ENCODE data around the gene LRRC8C. TPM values are rescaled to one million over a fixed set of nuclear protein-coding genes. Genes with fewer than 3 reads are reported as not detected.

LRRC8C gene
- total RNA-seq, 1 donor from 2014 or later, result 6.3 TPM

DNA sequence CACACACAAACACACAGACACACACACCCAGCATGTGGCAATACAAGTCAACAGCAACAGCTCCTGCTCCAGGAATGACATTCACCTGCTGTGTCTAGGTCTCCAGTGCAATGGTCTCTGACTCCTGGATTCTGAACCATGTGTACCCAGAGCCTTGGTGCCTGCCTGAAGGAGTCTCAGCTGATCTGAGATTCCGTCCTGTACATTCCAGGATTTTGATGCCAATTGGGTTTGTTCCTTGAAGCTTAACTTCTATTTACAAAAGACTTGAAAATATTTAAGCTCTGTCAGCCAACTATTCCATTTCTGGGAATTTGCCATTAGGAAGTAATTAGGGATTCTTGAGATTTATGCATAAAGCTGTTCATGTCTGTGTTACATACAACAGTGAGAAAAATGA is 102.6 kb downstream of the LRRC8C start:
- no peaks in the 10 kb centered on the region for H3K27me3 ChIP-seq (ENCODE audit: control insufficient read depth in 3 of 3, insufficient read depth in 3 of 3, low read length in 3 of 3)
- H3K9me3 ChIP-seq (ENCODE audit: control insufficient read depth in 3 of 3, low read length in 3 of 3), result no peaks in the 10 kb centered on the region
- H3K9ac ChIP-seq (ENCODE audit: low read depth in 1 of 3, low read length in 3 of 3), result no peak overlapping the region
- no peaks in the 10 kb centered on the region for H3K36me3 ChIP-seq (ENCODE audit: control insufficient read depth in 3 of 3, insufficient read depth in 3 of 3, low read length in 3 of 3)
- H3K4me3 ChIP-seq (ENCODE audit: low read length in 3 of 3), result no peak overlapping the region
- H3K4me1 ChIP-seq (ENCODE audit: control insufficient read depth in 3 of 3, insufficient read depth in 3 of 3, low read length in 3 of 3), result peaks cover 0 to 2% (median 0%) of the 10 kb centered on the region in 3 donors
- no peak overlapping the region for H3K27ac ChIP-seq (ENCODE audit: low read depth, low read length)

DNA sequence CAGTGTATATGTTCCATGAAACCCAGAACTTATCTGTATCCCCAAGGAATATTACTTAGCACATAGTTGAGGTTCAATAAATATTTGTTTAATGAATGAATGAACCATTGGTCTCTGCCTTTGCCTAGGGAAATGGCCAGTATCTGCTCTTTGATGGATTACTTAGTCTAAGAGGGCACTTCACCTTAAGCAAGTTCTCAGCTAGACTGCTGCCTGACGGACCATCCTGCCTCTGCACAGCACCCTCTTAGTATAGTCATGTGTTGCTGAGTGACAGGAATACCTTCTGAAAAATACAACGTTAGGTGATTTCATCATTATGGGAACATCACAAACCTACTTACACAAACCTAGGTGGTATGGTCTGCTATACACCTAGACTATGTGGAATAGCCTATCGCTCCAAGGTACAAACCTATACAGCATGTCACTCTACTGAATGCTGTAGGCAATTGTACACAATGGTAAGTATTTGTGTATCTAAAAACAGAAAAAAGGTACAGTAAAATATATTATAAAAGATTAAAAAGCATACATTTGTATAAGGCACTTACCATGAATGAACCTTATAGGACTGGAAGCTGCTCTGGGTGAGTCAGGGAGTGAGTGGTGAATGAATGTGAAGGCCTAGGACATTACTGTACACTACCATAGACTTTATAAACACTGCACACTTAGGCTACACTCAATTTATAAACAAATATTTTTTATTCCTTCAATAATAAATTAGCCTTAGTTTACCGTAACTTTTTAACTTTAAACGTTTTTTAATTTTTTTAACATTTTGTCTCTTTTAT is 104.2 kb downstream of the LRRC8C start:
- Histone ChIP-seq H3K9me3 (ENCODE audit: control insufficient read depth in 3 of 3, low read length in 3 of 3) (no peaks in the 10 kb centered on the region), H3K4me1 (ENCODE audit: control insufficient read depth in 3 of 3, insufficient read depth in 3 of 3, low read length in 3 of 3) (peaks cover 0 to 2% (median 0%) of the 10 kb centered on the region in 3 donors), H3K36me3 (ENCODE audit: control insufficient read depth in 3 of 3, insufficient read depth in 3 of 3, low read length in 3 of 3) (no peaks in the 10 kb centered on the region), H3K27me3 (ENCODE audit: control insufficient read depth in 3 of 3, insufficient read depth in 3 of 3, low read length in 3 of 3) (no peaks in the 10 kb centered on the region), H3K9ac (ENCODE audit: low read depth in 1 of 3, low read length in 3 of 3) (no peak overlapping the region), H3K27ac (ENCODE audit: low read depth, low read length) (no peak overlapping the region), H3K4me3 (ENCODE audit: low read length in 3 of 3) (no peak overlapping the region)

GRCh38 chr1:89737985-89738510 is 105.1 kb downstream of the LRRC8C start:
- Histone ChIP-seq H3K9me3 (ENCODE audit: control insufficient read depth in 3 of 3, low read length in 3 of 3) (no peaks in the 10 kb centered on the region), H3K4me3 (ENCODE audit: low read length in 3 of 3) (no peak overlapping the region), H3K27me3 (ENCODE audit: control insufficient read depth in 3 of 3, insufficient read depth in 3 of 3, low read length in 3 of 3) (no peaks in the 10 kb centered on the region), H3K27ac (ENCODE audit: low read depth, low read length) (no peak overlapping the region), H3K9ac (ENCODE audit: low read depth in 1 of 3, low read length in 3 of 3) (no peak overlapping the region), H3K36me3 (ENCODE audit: control insufficient read depth in 3 of 3, insufficient read depth in 3 of 3, low read length in 3 of 3) (no peaks in the 10 kb centered on the region), H3K4me1 (ENCODE audit: control insufficient read depth in 3 of 3, insufficient read depth in 3 of 3, low read length in 3 of 3) (peaks cover 0 to 2% (median 0%) of the 10 kb centered on the region in 3 donors)

GRCh38 chr1:89739013-89739843 is 106.3 kb downstream of the LRRC8C start:
- Histone ChIP-seq H3K27ac (ENCODE audit: low read depth, low read length) (no peak overlapping the region), H3K9ac (ENCODE audit: low read depth in 1 of 3, low read length in 3 of 3) (no peak overlapping the region), H3K27me3 (ENCODE audit: control insufficient read depth in 3 of 3, insufficient read depth in 3 of 3, low read length in 3 of 3) (no peaks in the 10 kb centered on the region)

GRCh38 chr1:89739844-89740216 is 106.9 kb downstream of the LRRC8C start:
- H3K9me3 ChIP-seq (ENCODE audit: control insufficient read depth in 3 of 3, low read length in 3 of 3), result no peaks in the 10 kb centered on the region
- no peak overlapping the region for H3K27ac ChIP-seq (ENCODE audit: low read depth, low read length)
- H3K36me3 ChIP-seq (ENCODE audit: control insufficient read depth in 3 of 3, insufficient read depth in 3 of 3, low read length in 3 of 3), result no peaks in the 10 kb centered on the region
- no peak overlapping the region for H3K9ac ChIP-seq (ENCODE audit: low read depth in 1 of 3, low read length in 3 of 3)
- H3K27me3 ChIP-seq (ENCODE audit: control insufficient read depth in 3 of 3, insufficient read depth in 3 of 3, low read length in 3 of 3), result no peaks in the 10 kb centered on the region
- H3K4me3 ChIP-seq (ENCODE audit: low read length in 3 of 3), result no peak overlapping the region
- H3K4me1 ChIP-seq (ENCODE audit: control insufficient read depth in 3 of 3, insufficient read depth in 3 of 3, low read length in 3 of 3), result peaks cover 0 to 2% (median 0%) of the 10 kb centered on the region in 3 donors

More at GRCh38 chr1:89739013-89739843, 106.3 kb downstream of the LRRC8C start:
- Histone ChIP-seq H3K36me3 (ENCODE audit: control insufficient read depth in 3 of 3, insufficient read depth in 3 of 3, low read length in 3 of 3) (no peaks in the 10 kb centered on the region), H3K9me3 (ENCODE audit: control insufficient read depth in 3 of 3, low read length in 3 of 3) (no peaks in the 10 kb centered on the region), H3K4me3 (ENCODE audit: low read length in 3 of 3) (no peak overlapping the region), H3K4me1 (ENCODE audit: control insufficient read depth in 3 of 3, insufficient read depth in 3 of 3, low read length in 3 of 3) (peaks cover 0 to 2% (median 0%) of the 10 kb centered on the region in 3 donors)

DNA sequence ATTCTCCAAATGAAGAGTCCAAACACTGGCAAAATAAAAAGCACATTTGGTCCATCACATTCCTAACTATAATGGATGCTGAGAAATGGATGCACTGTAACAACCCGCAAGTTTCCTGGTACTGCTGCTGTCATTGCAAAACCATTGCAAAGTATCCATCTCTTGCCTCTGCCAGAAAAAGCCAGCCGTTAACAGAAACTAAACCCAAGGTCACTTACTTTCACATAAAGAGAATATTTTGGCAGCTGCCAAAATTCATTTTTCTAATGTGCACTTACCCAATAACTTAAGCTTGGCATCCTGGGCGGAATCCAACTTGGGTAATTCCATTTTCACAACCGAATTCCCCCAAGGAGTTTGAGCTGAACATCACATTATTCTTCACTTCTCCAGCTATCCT is 110.9 kb downstream of the LRRC8C start:
- Histone ChIP-seq H3K9ac (ENCODE audit: low read depth in 1 of 3, low read length in 3 of 3) (no peak overlapping the region), H3K27ac (ENCODE audit: low read depth, low read length) (no peak overlapping the region), H3K36me3 (ENCODE audit: control insufficient read depth in 3 of 3, insufficient read depth in 3 of 3, low read length in 3 of 3) (no peaks in the 10 kb centered on the region), H3K4me3 (ENCODE audit: low read length in 3 of 3) (no peak overlapping the region), H3K27me3 (ENCODE audit: control insufficient read depth in 3 of 3, insufficient read depth in 3 of 3, low read length in 3 of 3) (no peaks in the 10 kb centered on the region), H3K9me3 (ENCODE audit: control insufficient read depth in 3 of 3, low read length in 3 of 3) (no peaks in the 10 kb centered on the region), H3K4me1 (ENCODE audit: control insufficient read depth in 3 of 3, insufficient read depth in 3 of 3, low read length in 3 of 3) (peaks cover 0 to 2% (median 0%) of the 10 kb centered on the region in 3 donors)

DNA sequence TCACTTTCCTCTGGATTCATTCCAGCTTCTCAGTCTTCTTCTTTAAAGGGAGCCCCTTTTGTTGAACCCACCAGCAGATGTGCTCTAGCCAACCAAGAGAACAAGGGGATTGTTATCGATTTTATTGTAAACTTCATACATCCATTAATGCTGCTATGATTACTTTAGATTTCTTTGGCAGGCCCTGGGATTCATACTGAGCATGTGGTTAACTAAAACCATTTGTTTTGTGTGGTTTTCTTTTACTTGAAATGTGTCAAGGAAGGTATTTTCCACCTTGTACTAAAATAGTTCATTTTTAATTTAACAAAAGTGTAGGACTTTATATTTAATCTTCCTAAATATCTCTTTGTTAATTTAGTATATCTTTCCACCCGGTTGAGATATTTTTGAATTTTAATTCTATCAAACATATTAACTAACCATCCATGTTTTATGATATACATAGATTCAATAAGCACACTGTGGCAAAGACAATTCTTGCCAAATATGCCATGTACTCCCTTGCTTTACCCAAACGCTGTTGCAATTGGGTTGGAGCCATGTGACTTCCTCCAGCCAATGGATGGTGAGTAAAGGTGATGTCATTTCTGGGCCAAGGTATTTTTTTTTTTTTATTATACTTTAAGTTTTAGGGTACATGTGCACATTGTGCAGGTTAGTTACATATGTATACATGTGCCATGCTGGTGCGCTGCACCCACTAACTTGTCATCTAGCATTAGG is 113.7 kb downstream of the LRRC8C start:
- H3K27me3 ChIP-seq (ENCODE audit: control insufficient read depth in 3 of 3, insufficient read depth in 3 of 3, low read length in 3 of 3), result no peaks in the 10 kb centered on the region
- no peak overlapping the region for H3K4me3 ChIP-seq (ENCODE audit: low read length in 3 of 3)
- no peaks in the 10 kb centered on the region for H3K4me1 ChIP-seq (ENCODE audit: control insufficient read depth in 3 of 3, insufficient read depth in 3 of 3, low read length in 3 of 3)
- no peak overlapping the region for H3K27ac ChIP-seq (ENCODE audit: low read depth, low read length)
- no peak overlapping the region for H3K9ac ChIP-seq (ENCODE audit: low read depth in 1 of 3, low read length in 3 of 3)
- H3K36me3 ChIP-seq (ENCODE audit: control insufficient read depth in 3 of 3, insufficient read depth in 3 of 3, low read length in 3 of 3), result no peaks in the 10 kb centered on the region
- H3K9me3 ChIP-seq (ENCODE audit: control insufficient read depth in 3 of 3, low read length in 3 of 3), result no peaks in the 10 kb centered on the region

DNA sequence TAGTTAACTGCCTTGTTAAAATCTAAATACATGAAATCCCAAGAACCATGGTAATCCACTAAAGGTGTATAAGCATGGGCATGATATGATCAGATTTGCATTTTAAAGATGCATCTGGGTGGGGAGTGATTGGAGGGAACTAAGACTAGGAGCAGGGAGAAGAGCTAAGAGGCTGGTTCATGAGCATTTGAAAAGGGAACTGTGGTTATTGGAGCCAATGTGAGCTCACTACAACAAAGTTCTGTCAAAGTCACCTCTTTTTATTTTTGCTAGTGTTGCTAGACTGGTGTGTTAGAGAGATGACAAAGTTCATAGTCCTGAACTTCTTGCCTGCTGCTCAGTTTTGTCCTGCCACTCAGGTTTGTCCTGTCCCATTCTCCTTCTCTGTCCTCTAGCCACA is 120.8 kb downstream of the LRRC8C start:
- Histone ChIP-seq H3K4me3 (ENCODE audit: low read length in 3 of 3) (no peak overlapping the region), H3K27ac (ENCODE audit: low read depth, low read length) (no peak overlapping the region), H3K36me3 (ENCODE audit: control insufficient read depth in 3 of 3, insufficient read depth in 3 of 3, low read length in 3 of 3) (no peaks in the 10 kb centered on the region), H3K4me1 (ENCODE audit: control insufficient read depth in 3 of 3, insufficient read depth in 3 of 3, low read length in 3 of 3) (peaks cover 7 to 15% (median 14%) of the 10 kb centered on the region in 3 donors), H3K27me3 (ENCODE audit: control insufficient read depth in 3 of 3, insufficient read depth in 3 of 3, low read length in 3 of 3) (no peaks in the 10 kb centered on the region), H3K9ac (ENCODE audit: low read depth in 1 of 3, low read length in 3 of 3) (no peak overlapping the region), H3K9me3 (ENCODE audit: control insufficient read depth in 3 of 3, low read length in 3 of 3) (no peaks in the 10 kb centered on the region)

DNA sequence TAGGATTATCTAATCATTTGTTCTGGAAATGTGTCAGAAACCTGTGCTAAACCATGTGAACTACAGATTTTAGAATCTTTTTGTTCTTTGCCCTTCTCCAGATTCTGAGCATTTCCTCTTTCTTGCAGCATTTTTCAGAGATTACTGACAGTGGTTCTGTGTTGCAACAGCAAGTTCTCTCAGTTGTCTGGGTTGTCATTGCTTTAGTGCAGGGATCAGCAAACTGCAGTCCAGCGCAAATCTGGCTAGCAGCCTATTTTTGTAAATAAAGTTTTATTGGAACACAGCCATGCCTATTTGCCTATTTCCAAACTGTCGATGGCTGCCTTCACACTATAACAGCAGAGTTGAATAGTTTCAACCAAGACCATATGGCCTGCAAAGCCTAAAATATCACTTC is 121.6 kb downstream of the LRRC8C start:
- Histone ChIP-seq H3K4me1 (ENCODE audit: control insufficient read depth in 3 of 3, insufficient read depth in 3 of 3, low read length in 3 of 3) (peaks cover 8 to 20% (median 14%) of the 10 kb centered on the region in 3 donors), H3K27me3 (ENCODE audit: control insufficient read depth in 3 of 3, insufficient read depth in 3 of 3, low read length in 3 of 3) (no peaks in the 10 kb centered on the region), H3K9ac (ENCODE audit: low read depth in 1 of 3, low read length in 3 of 3) (no peak overlapping the region), H3K4me3 (ENCODE audit: low read length in 3 of 3) (no peak overlapping the region), H3K9me3 (ENCODE audit: control insufficient read depth in 3 of 3, low read length in 3 of 3) (no peaks in the 10 kb centered on the region), H3K36me3 (ENCODE audit: control insufficient read depth in 3 of 3, insufficient read depth in 3 of 3, low read length in 3 of 3) (no peaks in the 10 kb centered on the region), H3K27ac (ENCODE audit: low read depth, low read length) (no peak overlapping the region)

Data from skeletal muscle tissue (tissue), 4 donors.